Activated T-cell treated with anti-CD3 and anti-CD28 coated beads, Interleukin-2, amount 50 U/mL, for 4 hours (primary cell): ENCODE results near the gene BTBD9. TPM values are rescaled to one million over a fixed set of nuclear protein-coding genes. Genes with fewer than 3 reads are reported as not detected.
"Not testable (repeated sequence)": the region's sequence is repeated elsewhere in the genome, so short reads cannot be mapped to it uniquely, and the experiment has no call there.

Source experiments
- ATAC-seq, 2 donors: fragments of 200-7000 bp; cut with Tn5 transposase; one replicate each; pipeline ENCODE4 v1.10.0; 2021
- DNase-seq: peaks from one replicate; pipeline ENCODE4 v3.0.0-alpha.2; 2020
- H3K27me3 Mint-ChIP-seq: one replicate; pipeline ENCODE4 v1.8.0; 2021; ENCODE audit warnings: low read depth, mixed read lengths
- H3K36me3 Mint-ChIP-seq: one replicate; pipeline ENCODE4 v1.8.0; 2022; ENCODE audit warnings: mixed read lengths; ENCODE audit not compliant: insufficient read depth
- H3K4me1 Mint-ChIP-seq: one replicate; pipeline ENCODE4 v1.8.0; 2021; ENCODE audit warnings: low read depth, mixed read lengths
- H3K4me3 Mint-ChIP-seq: one replicate; pipeline ENCODE4 v1.8.0; 2021; ENCODE audit warnings: mild to moderate bottlenecking, moderate library complexity, mixed read lengths
- H3K9me3 Mint-ChIP-seq: one replicate; pipeline ENCODE4 v1.8.0; 2021; ENCODE audit warnings: mixed read lengths
- total RNA-seq, 3 donors: library from RNA; stranded (reverse); gene quantifications; one replicate each; pipeline ENCODE4 v1.2.1, GENCODE V29; 2021

Gene BTBD9
- total RNA-seq, 3 donors from 2014 or later = 13.1 to 22.9 (median 15.5) TPM

GRCh38 chr6:38636027-38636426, 3.7 kb downstream of the BTBD9 start:
- H3K4me3 Mint-ChIP-seq = no peak overlapping the region
- ATAC-seq (no peak), DNase-seq (no peak)
- peaks cover 55% of the 10 kb centered on the region for H3K4me1 Mint-ChIP-seq
- H3K36me3 Mint-ChIP-seq = no peaks in the 10 kb centered on the region
- no peaks in the 10 kb centered on the region for H3K9me3 Mint-ChIP-seq
- H3K27me3 Mint-ChIP-seq = no peaks in the 10 kb centered on the region

- Mint-ChIP-seq H3K27me3 (no peaks in the 10 kb centered on the region), H3K4me1 (peaks cover 46% of the 10 kb centered on the region), H3K9me3 (no peaks in the 10 kb centered on the region), H3K4me3 (no peak overlapping the region), H3K36me3 (no peaks in the 10 kb centered on the region)
- ATAC-seq (no peak), DNase-seq (no peak)
These were observed 5.2 kb downstream of the BTBD9 start for GRCh38 chr6:38634518-38634917.

GRCh38 chr6:38632490-38632889, 7.2 kb downstream of the BTBD9 start:
- ATAC-seq (no peak), DNase-seq (no peak)
- Mint-ChIP-seq H3K36me3 (no peaks in the 10 kb centered on the region), H3K4me3 (no peak overlapping the region), H3K4me1 (peaks cover 38% of the 10 kb centered on the region), H3K27me3 (no peaks in the 10 kb centered on the region), H3K9me3 (no peaks in the 10 kb centered on the region)

GRCh38 chr6:38631186-38631783, 8.4 kb downstream of the BTBD9 start:
- ATAC-seq (no peak), DNase-seq (no peak)
- no peak overlapping the region for H3K4me3 Mint-ChIP-seq
- peaks cover 28% of the 10 kb centered on the region for H3K4me1 Mint-ChIP-seq
- H3K27me3 Mint-ChIP-seq = no peaks in the 10 kb centered on the region
- no peaks in the 10 kb centered on the region for H3K9me3 Mint-ChIP-seq
- no peaks in the 10 kb centered on the region for H3K36me3 Mint-ChIP-seq

- no peak for ATAC-seq
- Mint-ChIP-seq H3K4me3 (no peak overlapping the region), H3K27me3 (no peaks in the 10 kb centered on the region), H3K36me3 (no peaks in the 10 kb centered on the region), H3K4me1 (peaks cover 17% of the 10 kb centered on the region), H3K9me3 (no peaks in the 10 kb centered on the region)
- no peak for DNase-seq
These were observed 14.5 kb downstream of the BTBD9 start for GRCh38 chr6:38625217-38625616.

- not testable (repeated sequence) for H3K36me3 Mint-ChIP-seq, DNase-seq, ATAC-seq, H3K27me3 Mint-ChIP-seq, H3K4me1 Mint-ChIP-seq, H3K4me3 Mint-ChIP-seq, H3K9me3 Mint-ChIP-seq
These were observed 20.4 kb downstream of the BTBD9 start for GRCh38 chr6:38619342-38619741.

- H3K4me1 Mint-ChIP-seq = not testable (repeated sequence)
These were observed 21.4 kb downstream of the BTBD9 start for GRCh38 chr6:38618301-38618700.

GRCh38 chr6:38617856-38618255, 21.9 kb downstream of the BTBD9 start:
- ATAC-seq = no peak
- Mint-ChIP-seq H3K9me3 (no peaks in the 10 kb centered on the region), H3K4me3 (no peak overlapping the region), H3K36me3 (peaks cover 3% of the 10 kb centered on the region), H3K4me1 (peaks cover 4% of the 10 kb centered on the region), H3K27me3 (no peaks in the 10 kb centered on the region)
- DNase-seq = no peak

More at GRCh38 chr6:38618301-38618700, 21.4 kb downstream of the BTBD9 start:
- not testable (repeated sequence) for DNase-seq, H3K4me3 Mint-ChIP-seq, H3K36me3 Mint-ChIP-seq, H3K27me3 Mint-ChIP-seq, ATAC-seq, H3K9me3 Mint-ChIP-seq

GRCh38 chr6:38612143-38612965, 27.4 kb downstream of the BTBD9 start:
- ATAC-seq (no peak), DNase-seq (no peak)
- no peaks in the 10 kb centered on the region for H3K9me3 Mint-ChIP-seq
- no peak overlapping the region for H3K4me3 Mint-ChIP-seq
- no peaks in the 10 kb centered on the region for H3K27me3 Mint-ChIP-seq
- H3K36me3 Mint-ChIP-seq = peaks cover 13% of the 10 kb centered on the region
- peaks cover 18% of the 10 kb centered on the region for H3K4me1 Mint-ChIP-seq

GRCh38 chr6:38610050-38610625, 29.6 kb downstream of the BTBD9 start:
- H3K4me1 Mint-ChIP-seq = peaks cover 18% of the 10 kb centered on the region
- H3K9me3 Mint-ChIP-seq = no peaks in the 10 kb centered on the region
- H3K4me3 Mint-ChIP-seq = no peak overlapping the region
- H3K27me3 Mint-ChIP-seq = no peaks in the 10 kb centered on the region
- ATAC-seq (no peak), DNase-seq (no peak)
- peaks cover 17% of the 10 kb centered on the region for H3K36me3 Mint-ChIP-seq

- ATAC-seq (no peak), DNase-seq (no peak)
These were observed 35.0 kb downstream of the BTBD9 start for GRCh38 chr6:38604700-38605099.

GRCh38 chr6:38603966-38604365, 35.8 kb downstream of the BTBD9 start:
- H3K9me3 Mint-ChIP-seq = no peaks in the 10 kb centered on the region
- H3K27me3 Mint-ChIP-seq = no peaks in the 10 kb centered on the region
- no peak overlapping the region for H3K4me3 Mint-ChIP-seq
- DNase-seq = no peak
- ATAC-seq = no peak
- H3K36me3 Mint-ChIP-seq = peaks cover 15% of the 10 kb centered on the region
- peaks cover 13% of the 10 kb centered on the region for H3K4me1 Mint-ChIP-seq

More at GRCh38 chr6:38604700-38605099, 35.0 kb downstream of the BTBD9 start:
- H3K36me3 Mint-ChIP-seq = peaks cover 13% of the 10 kb centered on the region
- no peaks in the 10 kb centered on the region for H3K27me3 Mint-ChIP-seq
- H3K4me3 Mint-ChIP-seq = no peak overlapping the region
- no peaks in the 10 kb centered on the region for H3K9me3 Mint-ChIP-seq
- H3K4me1 Mint-ChIP-seq = peaks cover 13% of the 10 kb centered on the region

- Mint-ChIP-seq H3K4me3 (no peak overlapping the region), H3K9me3 (no peaks in the 10 kb centered on the region), H3K4me1 (peaks cover 13% of the 10 kb centered on the region), H3K27me3 (no peaks in the 10 kb centered on the region), H3K36me3 (peaks cover 15% of the 10 kb centered on the region)
- no peak for ATAC-seq
- DNase-seq = no peak
These were observed 36.2 kb downstream of the BTBD9 start for GRCh38 chr6:38603496-38603895.

- no peaks in the 10 kb centered on the region for H3K9me3 Mint-ChIP-seq
These were observed 39.7 kb downstream of the BTBD9 start for GRCh38 chr6:38599966-38600550.

More at GRCh38 chr6:38599966-38600550, 39.7 kb downstream of the BTBD9 start:
- H3K27me3 Mint-ChIP-seq = no peaks in the 10 kb centered on the region
- H3K4me1 Mint-ChIP-seq = peaks cover 7% of the 10 kb centered on the region
- peaks cover 28% of the 10 kb centered on the region for H3K36me3 Mint-ChIP-seq
- ATAC-seq = no peak
- H3K4me3 Mint-ChIP-seq = no peak overlapping the region
- no peak for DNase-seq
